Islet of Langerhans (tissue), 1 donor: Measurements from ENCODE around the gene HIF1AN.
A peak's percentile ranks its signal among the peaks of the same experiment; 100 is the strongest.

Source experiments
- FAIRE-seq: peaks from one replicate; lab custom pipeline; 2011; peaks lifted over from hg19 to GRCh38; lab: Jason Lieb, UNC

Gene HIF1AN

GRCh38 chr10:100535715-100536353 lies at the start of gene HIF1AN:
TSS of gene HIF1AN (plus strand) at chr10:100535943. CDS start at chr10:100535959, 16 bp downstream.
- peak; percentile 62 for FAIRE-seq

DNA sequence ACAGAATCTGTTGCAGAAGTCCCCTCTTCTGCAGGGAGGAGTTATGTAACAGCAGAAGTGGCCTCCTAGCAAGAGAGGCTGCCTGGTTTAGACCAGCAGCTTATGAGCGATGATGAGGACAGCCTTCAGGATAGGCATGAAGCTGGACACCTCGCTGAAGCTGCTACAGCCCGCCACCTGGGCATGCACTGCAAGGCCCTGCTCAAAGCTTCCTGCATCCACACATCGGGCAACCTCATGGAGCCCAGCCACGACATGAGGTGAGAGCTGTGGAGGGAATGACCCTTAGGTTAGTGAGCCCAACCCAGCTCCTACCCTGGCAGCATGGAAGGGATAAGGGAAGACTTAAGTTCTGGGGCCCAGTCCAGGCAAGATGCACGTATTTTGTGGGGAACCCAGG lies 48.2 kb upstream of the HIF1AN start:
- FAIRE-seq, result no peak

DNA sequence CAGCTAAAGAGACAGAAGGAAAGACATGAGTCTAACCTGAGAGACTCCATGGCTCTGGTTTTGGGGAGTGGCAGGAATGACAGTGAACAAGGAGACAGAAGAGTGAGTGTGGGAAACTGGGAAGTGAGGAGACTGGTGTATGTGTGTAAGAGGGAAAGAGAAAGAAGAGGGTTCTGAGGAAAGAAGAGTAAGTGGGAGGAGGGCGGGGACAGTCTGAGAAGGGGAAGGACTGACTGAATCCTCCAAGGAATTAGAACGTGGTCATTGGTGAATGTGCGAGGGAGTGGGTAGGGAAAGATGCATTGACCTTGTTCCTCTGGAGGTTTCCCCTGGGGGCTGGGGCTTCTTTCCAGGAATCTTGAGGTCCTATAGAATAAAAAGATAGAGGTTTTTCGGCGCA lies 46.3 kb upstream of the HIF1AN start:
- no peak for FAIRE-seq

- no peak for FAIRE-seq
These were observed 45.2 kb upstream of the HIF1AN start for GRCh38 chr10:100490531-100490930.

DNA sequence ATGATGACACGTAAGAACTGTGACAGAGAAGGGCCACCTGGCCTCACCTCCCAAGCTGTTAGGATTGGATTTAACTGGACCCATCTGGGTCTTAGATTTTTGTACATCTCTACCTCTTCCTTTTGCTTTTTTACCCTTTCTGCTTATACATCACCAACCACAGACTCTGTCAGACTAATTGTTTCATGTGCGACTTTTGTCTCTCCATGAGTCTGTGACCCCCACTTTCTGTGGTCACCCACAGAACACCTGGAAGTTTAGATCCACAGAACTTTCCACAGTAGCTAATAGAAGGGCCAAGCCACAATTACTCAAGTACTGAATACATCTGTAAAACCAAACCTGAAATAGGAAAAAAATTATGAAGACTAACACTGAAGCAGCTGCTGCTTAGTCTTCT lies 39.2 kb upstream of the HIF1AN start:
- no peak for FAIRE-seq

- FAIRE-seq, result no peak
These were observed 37.7 kb upstream of the HIF1AN start for GRCh38 chr10:100498059-100498458.

- FAIRE-seq, result no peak
These were observed 34.3 kb upstream of the HIF1AN start for GRCh38 chr10:100501423-100501822.

- FAIRE-seq, result no peak
These were observed 32.7 kb upstream of the HIF1AN start for GRCh38 chr10:100502926-100503494.

GRCh38 chr10:100504096-100504495 lies 31.6 kb upstream of the HIF1AN start:
- no peak for FAIRE-seq

- FAIRE-seq, result no peak
These were observed 30.6 kb upstream of the HIF1AN start for GRCh38 chr10:100505164-100505563.

DNA sequence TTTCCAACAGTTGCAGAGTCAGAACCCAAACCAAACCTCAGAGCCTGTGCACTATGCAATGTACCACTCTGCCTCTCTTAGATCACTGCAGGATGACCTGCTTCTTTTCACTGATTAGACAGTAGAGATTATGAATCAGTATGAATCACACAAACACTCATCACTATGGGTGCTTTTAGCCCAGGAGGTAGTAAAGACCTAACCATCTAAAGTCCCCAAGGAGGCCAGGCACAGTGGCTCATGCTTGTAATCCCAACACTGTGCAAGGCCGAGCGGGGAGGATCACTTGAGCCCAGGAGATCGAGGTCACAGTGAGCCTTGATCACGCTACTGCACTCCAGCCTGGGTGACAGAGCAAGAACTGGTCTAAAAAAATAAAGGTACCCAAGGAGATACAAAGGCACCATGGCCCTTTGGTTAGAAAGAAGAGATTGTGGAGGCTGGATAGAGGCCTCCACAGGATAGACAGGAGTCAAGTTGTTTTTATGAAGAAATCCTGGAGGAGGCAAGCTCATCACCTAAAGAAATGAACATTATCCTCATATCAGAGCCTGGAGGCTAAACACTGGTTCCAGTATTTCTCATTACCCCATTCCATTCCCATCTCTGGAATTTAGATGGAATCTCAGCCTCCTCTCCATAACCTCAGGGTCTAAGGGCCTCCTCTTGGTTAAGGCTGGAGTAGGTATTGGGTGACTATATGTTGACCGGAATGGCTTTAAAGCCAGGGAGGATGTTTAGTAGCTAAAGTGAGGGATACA lies 29.0 kb upstream of the HIF1AN start:
- FAIRE-seq, result no peak

GRCh38 chr10:100507357-100507732 lies 28.4 kb upstream of the HIF1AN start:
- no peak for FAIRE-seq

- FAIRE-seq, result no peak
These were observed 27.5 kb upstream of the HIF1AN start for GRCh38 chr10:100508266-100508665.

GRCh38 chr10:100508691-100509150 lies 27.0 kb upstream of the HIF1AN start:
- FAIRE-seq, result no peak

GRCh38 chr10:100509241-100509840 lies 26.4 kb upstream of the HIF1AN start:
- no peak for FAIRE-seq

DNA sequence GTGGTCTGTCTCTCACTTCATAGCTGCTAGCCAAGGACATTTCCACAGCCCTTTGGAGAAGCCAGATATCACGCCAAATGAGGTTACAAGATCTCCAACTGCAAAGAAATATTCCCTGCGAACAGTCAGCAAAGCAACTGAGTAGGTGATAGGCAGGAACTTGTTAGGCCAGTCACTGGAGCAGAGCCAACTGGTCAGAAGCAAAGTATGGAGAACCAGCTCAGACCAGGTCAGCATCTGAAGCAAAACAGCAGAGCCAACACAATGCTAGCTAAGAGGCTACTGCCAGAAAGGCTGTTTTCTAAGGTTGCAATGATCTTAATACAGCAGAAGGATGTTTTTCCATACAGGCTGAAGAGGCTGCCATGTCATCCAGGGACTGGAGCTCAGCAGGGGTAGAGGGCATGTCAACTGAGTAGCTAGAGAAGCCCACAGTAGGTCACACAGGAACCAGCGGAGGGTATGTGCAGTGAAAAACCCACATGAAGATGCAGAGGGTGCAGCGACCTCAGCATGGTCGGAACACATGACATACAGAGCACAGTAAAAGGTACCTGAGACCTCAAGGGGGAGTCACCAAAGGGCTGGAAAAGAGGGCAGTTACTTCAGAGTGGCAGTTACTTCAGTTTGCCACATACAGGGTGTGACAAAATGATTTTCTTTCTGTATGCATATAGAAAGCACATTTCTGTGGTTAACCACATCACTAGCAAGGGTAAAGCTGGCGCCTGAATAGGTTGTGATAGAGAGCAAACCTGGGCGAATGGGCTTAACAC lies 25.0 kb upstream of the HIF1AN start:
- no peak for FAIRE-seq

DNA sequence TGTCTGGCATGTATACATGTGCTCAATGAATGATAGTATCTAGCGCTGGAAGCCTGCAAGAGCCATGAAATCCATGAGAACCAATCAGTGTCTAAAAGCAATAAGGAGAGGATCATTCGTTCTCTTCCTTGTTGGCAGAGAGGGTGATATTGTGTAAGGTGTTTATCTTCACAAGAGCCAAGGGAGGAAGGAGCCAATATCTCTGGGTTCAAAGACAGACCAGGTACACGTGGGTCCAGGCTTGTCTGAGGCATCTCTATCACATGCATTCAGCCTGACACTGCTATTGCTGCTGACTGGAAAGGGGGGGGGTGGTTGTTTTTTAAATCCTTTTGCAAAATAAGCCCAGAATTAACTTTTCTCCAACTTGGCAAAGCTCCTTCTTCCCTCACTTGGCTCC lies 20.1 kb upstream of the HIF1AN start:
- no peak for FAIRE-seq

- FAIRE-seq, result peak; percentile 90
These were observed 18.9 kb upstream of the HIF1AN start for GRCh38 chr10:100516847-100517246.

- FAIRE-seq, result peak; percentile 81
These were observed 16.9 kb upstream of the HIF1AN start for GRCh38 chr10:100518761-100519241.

GRCh38 chr10:100519311-100520051 lies 16.3 kb upstream of the HIF1AN start, which contains the start of gene SEC31B:
TSS of gene SEC31B (minus strand) at chr10:100519861. CDS start at chr10:100516952, 2,909 bp downstream.
- no peak for FAIRE-seq

DNA sequence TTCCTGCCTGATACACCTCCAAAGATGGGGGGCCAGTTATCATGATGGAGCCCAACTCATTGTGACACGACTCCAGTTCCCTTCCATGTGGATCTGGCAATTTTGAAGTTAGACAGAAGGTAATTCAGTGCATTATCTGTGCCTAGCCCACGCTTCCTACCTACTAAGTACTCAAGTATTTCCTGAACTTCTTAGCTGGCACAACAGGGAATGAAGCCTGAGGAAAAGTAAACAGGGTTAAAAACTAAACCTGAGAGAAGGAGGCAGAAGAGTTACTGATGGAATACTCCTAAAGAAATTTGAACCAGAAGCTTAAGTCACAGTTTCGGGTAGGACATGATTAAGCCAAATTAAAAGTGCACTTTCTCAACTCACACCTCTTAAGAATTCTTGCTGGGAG lies 14.9 kb upstream of the HIF1AN start:
- no peak for FAIRE-seq
